CD4-positive, alpha-beta T cell treated with Interleukin-1 beta for 1 hour (primary cell): ENCODE results near the gene AEBP2.
A peak's percentile ranks its signal among the peaks of the same experiment; 100 is the strongest.
"Not testable (repeated sequence)": the region's sequence is repeated elsewhere in the genome, so short reads cannot be mapped to it uniquely, and the experiment has no call there.

Experiments used
- DNase-seq, 2 donors: peaks; one replicate each; pipeline ENCODE4 v3.0.0-alpha.2; 2020 to 2022

The AEBP2 gene

GRCh38 chr12:19439059-19440018 lies at the start of gene AEBP2:
Gene AEBP2 (plus strand): TSS chr12:19439492. CDS start chr12:19439700, 208 bp downstream.
- DNase-seq: peak; percentile 97

- DNase-seq: no peak
Observed at GRCh38 chr12:19390051-19390598, 49.2 kb upstream of the AEBP2 start.

GRCh38 chr12:19392644-19393043 lies 46.6 kb upstream of the AEBP2 start:
- DNase-seq: not testable (repeated sequence)

- DNase-seq: no peak
Observed at GRCh38 chr12:19394385-19394784, 44.9 kb upstream of the AEBP2 start.

GRCh38 chr12:19397534-19397933 lies 41.8 kb upstream of the AEBP2 start:
- no peak for DNase-seq

GRCh38 chr12:19398376-19399363 lies 40.6 kb upstream of the AEBP2 start:
- no peak for DNase-seq

- DNase-seq: not testable (repeated sequence)
Observed at GRCh38 chr12:19400649-19401285, 38.5 kb upstream of the AEBP2 start.

GRCh38 chr12:19402211-19402610 lies 37.1 kb upstream of the AEBP2 start:
- no peak for DNase-seq

- no peak for DNase-seq
Observed at GRCh38 chr12:19402743-19403431, 36.4 kb upstream of the AEBP2 start.

GRCh38 chr12:19404242-19404880 lies 34.9 kb upstream of the AEBP2 start:
- peak; percentile 17 to 35 for DNase-seq

GRCh38 chr12:19409376-19409775 lies 29.9 kb upstream of the AEBP2 start:
- no peak for DNase-seq

- DNase-seq: no peak
Observed at GRCh38 chr12:19410211-19410610, 29.1 kb upstream of the AEBP2 start.

GRCh38 chr12:19410629-19411185 lies 28.6 kb upstream of the AEBP2 start:
- DNase-seq: no peak

- no peak for DNase-seq
Observed at GRCh38 chr12:19411234-19412204, 27.8 kb upstream of the AEBP2 start.

GRCh38 chr12:19412844-19413243 lies 26.4 kb upstream of the AEBP2 start:
- DNase-seq: no peak

GRCh38 chr12:19413582-19413981 lies 25.7 kb upstream of the AEBP2 start:
- not testable (repeated sequence) for DNase-seq

GRCh38 chr12:19415563-19415962 lies 23.7 kb upstream of the AEBP2 start:
- no peak for DNase-seq

GRCh38 chr12:19419086-19419485 lies 20.2 kb upstream of the AEBP2 start:
- no peak for DNase-seq

- no peak for DNase-seq
Observed at GRCh38 chr12:19421503-19422282, 17.6 kb upstream of the AEBP2 start.
